Transverse colon (tissue), 4 donors: ENCODE measurements around the gene ERBB3. TPM values are rescaled to one million over a fixed set of nuclear protein-coding genes. Genes with fewer than 3 reads are reported as not detected.

Experiments
- DNase-seq: peaks from one replicate; pipeline ENCODE4 v3.0.0-alpha.2; 2019
- H3K27ac ChIP-seq, 4 donors: fragments of 200-600 bp; sonication (generic); 2 replicates each; pipeline ENCODE4 v1.5.1; 2016 to 2018; ENCODE audit warnings: inconsistent platforms in 4 of 4
- H3K27me3 ChIP-seq: fragments of 200-600 bp; sonication (generic); 2 replicates; pipeline ENCODE4 v1.5.1; 2017; ENCODE audit warnings: inconsistent platforms
- H3K36me3 ChIP-seq, 4 donors: fragments of 200-600 bp; sonication (generic); 2 replicates each; pipeline ENCODE4 v1.5.1; 2017 to 2019; ENCODE audit warnings: inconsistent platforms in 4 of 4
- H3K4me1 ChIP-seq, 4 donors: fragments of 200-600 bp; sonication (generic); 2 replicates each; pipeline ENCODE4 v1.5.1; 2017 to 2020; ENCODE audit warnings: inconsistent platforms in 4 of 4
- H3K4me3 ChIP-seq, 4 donors: fragments of 200-600 bp; sonication (generic); 1 replicate in 1 of 4; 2 replicates in 3 of 4; pipeline versions ENCODE4 v1.5.1 to v1.6.1; 2017 to 2019; ENCODE audit warnings: inconsistent platforms in 4 of 4
- H3K9me3 ChIP-seq, 2 donors: fragments of 200-600 bp; sonication (generic); 2 replicates each; pipeline ENCODE4 v1.5.1; 2017 to 2019; ENCODE audit warnings: inconsistent platforms in 2 of 2
- CTCF ChIP-seq, 5 experiments: fragments of 200-600 bp in 3 of 5; fragments of 450-650 bp in 2 of 5; sonication (generic) in 3 of 5; IDR thresholded peaks; 1 replicate in 2 of 5; 2 replicates in 3 of 5; pipeline ENCODE4 v1.5.1; 2016 to 2017; ENCODE audit warnings: antibody characterized with exemption in 5 of 5, inconsistent platforms in 3 of 5, mild to moderate bottlenecking in 2 of 5, moderate library complexity in 1 of 5
- EP300 ChIP-seq: sonication (generic); formaldehyde crosslinking; IDR thresholded peaks from one replicate; pipeline ENCODE4 v1.6.1; 2017; ENCODE audit warnings: antibody characterized with exemption, low read depth
- POLR2A ChIP-seq: fragments of 450-650 bp; IDR thresholded peaks from one replicate; pipeline ENCODE4 v1.6.1; 2016; ENCODE audit warnings: antibody characterized with exemption, mild to moderate bottlenecking, moderate library complexity
- POLR2AphosphoS5 ChIP-seq, 3 donors: sonication (generic); formaldehyde crosslinking; IDR thresholded peaks; one replicate each; pipeline ENCODE4 v1.6.1; 2016; ENCODE audit warnings: antibody characterized with exemption in 3 of 3
- WGBS, 2 donors: methylation state at CpG; one replicate each; pipeline ENCODE4 v1.1.5; 2018; ENCODE audit warnings: low coverage in 1 of 2; 5-methylcytosine and 5-hydroxymethylcytosine counted together
- in situ Hi-C, 4 donors: fragments of 200-750 bp; cut with MboI; loops; one replicate each; pipeline versions ENCODE4 v1.15.0 to v1.15.1; 2017; ENCODE audit warnings: low sequenced_read_pairs in 3 of 4, low pct_ligation_motif_present in 1 of 4, low pct_unique_long_range_greater_than_20kb in 1 of 4
- intact Hi-C: fragments of 100-400 bp; cut with DNase I; formaldehyde crosslinking; loops from one replicate; pipeline ENCODE4 v1.15.1; 2023; ENCODE audit warnings: low total_unique reads
- total RNA-seq, 4 donors: library from RNA; depleted of rRNA; stranded (reverse); fragments of >200 nt; gene quantifications; one replicate each; pipeline ENCODE4 v1.1.0, GENCODE V29; 2016

Gene ERBB3
- total RNA-seq, 4 donors from 2014 or later = 270 to 634 (median 340) TPM

GRCh38 chr12:56097738-56098137 is 17.8 kb downstream of the ERBB3 start:
- H3K9me3 ChIP-seq = no peaks in the 10 kb centered on the region
- no peak overlapping the region for H3K4me3 ChIP-seq
- intact Hi-C loops = no loop called here
- WGBS, 2 donors = 92 to 93% methylated on average over 2 to 6 of the region's 6 CpGs
- no peak overlapping the region for H3K27ac ChIP-seq
- peaks cover 0 to under 1% (median 0%) of the 10 kb centered on the region in 4 donors for H3K4me1 ChIP-seq
- H3K36me3 ChIP-seq = peaks cover 0 to 31% (median 4%) of the 10 kb centered on the region in 4 donors
- DNase-seq = no peak
- TF ChIP-seq EP300 (no peak), POLR2AphosphoS5 (IDR thresholded peaks at IDR 0.05) (no peak), CTCF (IDR thresholded peaks at IDR 0.05) (no peak), POLR2A (no peak)
- no peaks in the 10 kb centered on the region for H3K27me3 ChIP-seq
- in situ Hi-C loops = no loop called here

GRCh38 chr12:56098592-56098991 is 18.6 kb downstream of the ERBB3 start:
- Histone ChIP-seq H3K9me3 (no peaks in the 10 kb centered on the region), H3K4me3 (no peak overlapping the region), H3K27ac (no peak overlapping the region), H3K4me1 (peaks cover 0 to 9% (median 5%) of the 10 kb centered on the region in 4 donors), H3K36me3 (peaks cover 0 to 25% (median 0%) of the 10 kb centered on the region in 4 donors), H3K27me3 (no peaks in the 10 kb centered on the region)
- TF ChIP-seq EP300 (no peak), POLR2AphosphoS5 (IDR thresholded peaks at IDR 0.05) (no peak), CTCF (IDR thresholded peaks at IDR 0.05) (no peak), POLR2A (no peak)
- 80% methylated on average over 3 of the region's 3 CpGs; no CpG with 5 or more reads in 1 of the 2 donors for WGBS, 2 donors
- no peak for DNase-seq
- in situ Hi-C loops (no loop called here), intact Hi-C loops (no loop called here)

GRCh38 chr12:56099787-56100186 is 19.8 kb downstream of the ERBB3 start:
- Histone ChIP-seq H3K9me3 (no peaks in the 10 kb centered on the region), H3K4me3 (no peak overlapping the region), H3K4me1 (peaks cover 0 to 12% (median 7%) of the 10 kb centered on the region in 4 donors), H3K27ac (no peak overlapping the region), H3K27me3 (no peaks in the 10 kb centered on the region), H3K36me3 (peaks cover 0 to 25% (median 0%) of the 10 kb centered on the region in 4 donors)
- in situ Hi-C loops = no loop called here
- intact Hi-C loops = no loop called here
- DNase-seq = no peak
- WGBS, 2 donors = 75 to 87% methylated on average over 3 to 4 of the region's 4 CpGs
- TF ChIP-seq POLR2AphosphoS5 (IDR thresholded peaks at IDR 0.05) (no peak), POLR2A (no peak), CTCF (IDR thresholded peaks at IDR 0.05) (no peak), EP300 (no peak)

GRCh38 chr12:56101045-56101444 is 21.1 kb downstream of the ERBB3 start:
- intact Hi-C loops (no loop called here), in situ Hi-C loops (no loop called here)
- TF ChIP-seq POLR2AphosphoS5 (IDR thresholded peaks at IDR 0.05) (no peak), EP300 (no peak), CTCF (IDR thresholded peaks at IDR 0.05) (no peak), POLR2A (no peak)

More at GRCh38 chr12:56101045-56101444, 21.1 kb downstream of the ERBB3 start:
- Histone ChIP-seq H3K9me3 (no peaks in the 10 kb centered on the region), H3K27me3 (no peaks in the 10 kb centered on the region), H3K4me1 (peaks cover 4 to 23% (median 18%) of the 10 kb centered on the region in 4 donors), H3K4me3 (no peak overlapping the region), H3K36me3 (peaks cover 0 to 24% (median 0%) of the 10 kb centered on the region in 4 donors), H3K27ac (no peak overlapping the region)
- no peak for DNase-seq
- WGBS, 2 donors = 87 to 95% methylated on average over 3 to 14 of the region's 14 CpGs
